Keratinocyte (primary cell): Measurements from ENCODE around the gene OR51S1. TPM values are rescaled to one million over a fixed set of nuclear protein-coding genes. Genes with fewer than 3 reads are reported as not detected.
"Not testable (repeated sequence)": the region's sequence is repeated elsewhere in the genome, so short reads cannot be mapped to it uniquely, and the experiment has no call there.

Experiments
- DNase-seq: peaks from one replicate; pipeline ENCODE4 v3.0.0-alpha.2; 2011; ENCODE audit warnings: low read depth, missing footprints, low spot score
- FAIRE-seq: peaks from 2 replicates; lab custom pipeline; 2011; peaks lifted over from hg19 to GRCh38; lab: Jason Lieb, UNC
- H2AFZ ChIP-seq: 2 replicates; pipeline ENCODE4 v1.6.0; 2012; ENCODE audit warnings: low read length, control low read depth, inconsistent platforms; ENCODE audit not compliant: control insufficient read depth
- H3K27ac ChIP-seq: 2 replicates; pipeline ENCODE4 v1.5.1; 2011; ENCODE audit warnings: low read length; ENCODE audit not compliant: control insufficient read depth, insufficient read depth
- H3K27me3 ChIP-seq: 3 replicates; pipeline ENCODE4 v1.6.0; 2011; ENCODE audit warnings: low read length; ENCODE audit not compliant: control insufficient read depth, insufficient read depth; ENCODE audit errors: extremely low read depth
- H3K36me3 ChIP-seq, 2 experiments: 2 replicates in 1 of 2; 3 replicates in 1 of 2; pipeline ENCODE4 v1.5.1; 2011; ENCODE audit warnings: low read length in 2 of 2, mild to moderate bottlenecking in 1 of 2; ENCODE audit not compliant: control insufficient read depth in 2 of 2, insufficient read depth in 2 of 2; ENCODE audit errors: extremely low read depth in 1 of 2
- H3K4me1 ChIP-seq: 3 replicates; pipeline ENCODE4 v1.5.1; 2011; ENCODE audit warnings: low read length; ENCODE audit not compliant: control insufficient read depth, insufficient read depth; ENCODE audit errors: extremely low read depth
- H3K4me2 ChIP-seq: 3 replicates; pipeline ENCODE4 v1.6.0; 2011; ENCODE audit warnings: low read depth, low read length; ENCODE audit not compliant: control insufficient read depth, insufficient read depth; ENCODE audit errors: extremely low read depth
- H3K4me3 ChIP-seq, 3 experiments: fragments of 200-600 bp in 1 of 3; sonication (generic) in 1 of 3; 2 replicates in 2 of 3; 3 replicates in 1 of 3; pipeline ENCODE4 v1.5.1; 2011 to 2016; ENCODE audit warnings: low read length in 3 of 3, mild to moderate bottlenecking in 3 of 3, control low read depth in 2 of 3, inconsistent platforms in 1 of 3, low read depth in 1 of 3, mixed read lengths in 1 of 3, mixed run types in 1 of 3, moderate library complexity in 1 of 3; ENCODE audit not compliant: control insufficient read depth in 2 of 3, insufficient read depth in 2 of 3; ENCODE audit errors: extremely low read depth in 1 of 3
- H3K79me2 ChIP-seq: 2 replicates; pipeline ENCODE4 v1.6.0; 2012; ENCODE audit warnings: low read length; ENCODE audit not compliant: control insufficient read depth, insufficient read depth
- H3K9ac ChIP-seq: 3 replicates; pipeline ENCODE4 v1.6.0; 2011; ENCODE audit warnings: low read length; ENCODE audit not compliant: control insufficient read depth, insufficient read depth; ENCODE audit errors: extremely low read depth
- H3K9me1 ChIP-seq: 3 replicates; pipeline ENCODE4 v1.6.0; 2011; ENCODE audit warnings: low read length; ENCODE audit not compliant: control insufficient read depth, insufficient read depth; ENCODE audit errors: extremely low read depth
- H3K9me3 ChIP-seq: 2 replicates; pipeline ENCODE4 v1.5.1; 2012; ENCODE audit warnings: low read depth, low read length; ENCODE audit not compliant: control insufficient read depth
- H4K20me1 ChIP-seq: 3 replicates; pipeline ENCODE4 v1.6.0; 2011; ENCODE audit warnings: low read length; ENCODE audit not compliant: control insufficient read depth, insufficient read depth; ENCODE audit errors: extremely low read depth
- EZH2 ChIP-seq: IDR thresholded peaks from one replicate; pipeline ENCODE4 v1.6.1; 2012; ENCODE audit warnings: inconsistent platforms, mild to moderate bottlenecking, low read length, moderate library complexity
- dilution Hi-C: fragments of 300-500 bp; cut with MboI; formaldehyde crosslinking; loops from one replicate; pipeline ENCODE4 v1.7.0; 2020; ENCODE audit warnings: low sequenced_read_pairs; ENCODE audit not compliant: extremely low pct_ligation_motif_present
- polyA plus RNA-seq, 5 experiments: library from polyadenylated mRNA; depleted of rRNA in 3 of 5; stranded (reverse) in 3 of 5; stranded (forward) in 1 of 5; unstranded in 1 of 5; fragments of >200 nt; gene quantifications; 1 replicate in 1 of 5; 2 replicates in 3 of 5; 3 replicates in 1 of 5; pipeline versions ENCODE4 v1.2.1 to v1.2.3, GENCODE V29; 2011 to 2012; ENCODE audit warnings: missing spikeins in 2 of 5, low read depth in 1 of 5, low replicate concordance in 1 of 5
- TF ChIP-seq, protein P1 (sequence below), 3 experiments: IDR thresholded peaks in 1 of 3; conservative IDR thresholded peaks in 1 of 3; optimal IDR thresholded peaks in 1 of 3; 2 replicates in 2 of 3; 3 replicates in 1 of 3; pipeline versions ENCODE3 to v1.5.1; 2011; ENCODE audit warnings: low read length in 3 of 3, mild to moderate bottlenecking in 3 of 3, moderate library complexity in 2 of 3, control low read depth in 1 of 3, inconsistent platforms in 1 of 3; ENCODE audit not compliant: insufficient read depth in 2 of 3; ENCODE audit errors: extremely low read depth in 1 of 3

The OR51S1 gene
- polyA plus RNA-seq, 1 donor (not counting 4 experiments of a cell fraction or from before 2014, with no cell fraction given) = not detected

DNA sequence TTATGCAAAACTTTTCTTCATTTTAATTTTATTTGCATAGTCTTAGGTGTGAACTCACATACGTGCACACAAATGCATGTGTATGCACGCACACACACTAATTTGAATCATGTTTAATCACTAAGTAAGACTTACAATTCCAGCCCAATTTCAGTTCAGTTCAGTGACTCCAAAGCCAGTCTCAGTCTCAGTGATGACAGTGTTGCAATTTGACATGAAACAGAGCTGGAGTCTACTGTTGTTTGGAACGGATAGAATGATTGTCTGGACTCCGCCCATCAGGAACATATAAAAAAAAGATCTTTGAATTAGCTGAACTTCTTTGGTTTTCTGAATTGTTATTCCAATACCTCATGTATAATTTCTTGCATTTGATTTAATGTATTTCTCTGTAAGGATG is 14.9 kb upstream of the OR51S1 start:
- Histone ChIP-seq H2AFZ (no peak overlapping the region), H3K27ac (no peak overlapping the region), H3K9me1 (no peaks in the 10 kb centered on the region), H3K9ac (no peak overlapping the region), H3K27me3 (no peaks in the 10 kb centered on the region), H3K36me3 (no peaks in the 10 kb centered on the region), H3K4me2 (no peak overlapping the region), H3K79me2 (no peaks in the 10 kb centered on the region), H4K20me1 (no peaks in the 10 kb centered on the region), H3K4me1 (no peaks in the 10 kb centered on the region), H3K9me3 (no peaks in the 10 kb centered on the region), H3K4me3 (no peak overlapping the region)
- no peak for DNase-seq
- dilution Hi-C loops = no loop called here
- no peak for FAIRE-seq
- TF ChIP-seq, protein P1, sequence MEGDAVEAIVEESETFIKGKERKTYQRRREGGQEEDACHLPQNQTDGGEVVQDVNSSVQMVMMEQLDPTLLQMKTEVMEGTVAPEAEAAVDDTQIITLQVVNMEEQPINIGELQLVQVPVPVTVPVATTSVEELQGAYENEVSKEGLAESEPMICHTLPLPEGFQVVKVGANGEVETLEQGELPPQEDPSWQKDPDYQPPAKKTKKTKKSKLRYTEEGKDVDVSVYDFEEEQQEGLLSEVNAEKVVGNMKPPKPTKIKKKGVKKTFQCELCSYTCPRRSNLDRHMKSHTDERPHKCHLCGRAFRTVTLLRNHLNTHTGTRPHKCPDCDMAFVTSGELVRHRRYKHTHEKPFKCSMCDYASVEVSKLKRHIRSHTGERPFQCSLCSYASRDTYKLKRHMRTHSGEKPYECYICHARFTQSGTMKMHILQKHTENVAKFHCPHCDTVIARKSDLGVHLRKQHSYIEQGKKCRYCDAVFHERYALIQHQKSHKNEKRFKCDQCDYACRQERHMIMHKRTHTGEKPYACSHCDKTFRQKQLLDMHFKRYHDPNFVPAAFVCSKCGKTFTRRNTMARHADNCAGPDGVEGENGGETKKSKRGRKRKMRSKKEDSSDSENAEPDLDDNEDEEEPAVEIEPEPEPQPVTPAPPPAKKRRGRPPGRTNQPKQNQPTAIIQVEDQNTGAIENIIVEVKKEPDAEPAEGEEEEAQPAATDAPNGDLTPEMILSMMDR (optimal IDR thresholded peaks at IDR 0.05 in 1 of 3, IDR thresholded peaks at IDR 0.05 in 1 of 3, conservative IDR thresholded peaks at IDR 0.05 in 1 of 3; ENCODE audit: extremely low read depth in 1 of 3, insufficient read depth in 2 of 3, low read length in 3 of 3) = no peak
- TF ChIP-seq EZH2 = no peak

DNA sequence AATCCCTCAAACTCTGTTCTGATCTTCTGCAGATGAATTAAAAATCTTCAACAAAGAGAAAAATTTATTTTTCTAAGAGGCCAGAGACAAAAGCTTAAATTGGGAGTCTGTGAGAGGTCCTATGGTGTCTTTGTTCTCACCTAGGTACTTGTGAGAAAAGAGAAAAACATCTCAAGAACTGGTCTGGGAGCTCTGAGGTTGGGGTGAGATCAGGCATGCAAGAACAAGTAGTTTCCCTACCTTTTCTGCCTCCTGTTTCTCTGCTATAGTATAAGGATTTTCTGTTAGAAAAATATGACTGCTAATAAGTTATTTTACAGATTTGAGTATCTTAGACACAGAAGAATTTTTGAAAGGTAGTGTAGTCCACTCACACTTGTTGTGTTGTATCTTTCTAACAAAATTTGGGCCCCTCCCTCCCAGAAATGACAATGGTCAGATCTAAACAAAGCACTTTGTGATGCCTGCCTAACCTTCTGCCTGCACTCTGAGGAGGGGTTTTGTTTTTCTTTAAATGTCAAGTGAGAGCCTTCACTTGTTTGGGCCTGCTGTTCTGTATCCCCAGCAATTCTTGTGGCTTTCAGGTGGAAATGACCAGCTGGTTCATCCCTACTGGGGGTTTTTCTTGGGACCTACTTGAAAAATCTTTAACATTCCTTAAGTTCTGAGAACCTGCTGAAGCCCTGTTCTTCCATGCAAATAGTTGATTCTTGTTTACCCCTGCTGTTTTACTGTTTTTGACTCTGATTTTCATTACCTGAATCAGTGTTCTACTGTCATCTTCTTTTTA is 13.6 kb upstream of the OR51S1 start:
- dilution Hi-C loops = no loop called here
- FAIRE-seq (no peak), DNase-seq (no peak)

DNA sequence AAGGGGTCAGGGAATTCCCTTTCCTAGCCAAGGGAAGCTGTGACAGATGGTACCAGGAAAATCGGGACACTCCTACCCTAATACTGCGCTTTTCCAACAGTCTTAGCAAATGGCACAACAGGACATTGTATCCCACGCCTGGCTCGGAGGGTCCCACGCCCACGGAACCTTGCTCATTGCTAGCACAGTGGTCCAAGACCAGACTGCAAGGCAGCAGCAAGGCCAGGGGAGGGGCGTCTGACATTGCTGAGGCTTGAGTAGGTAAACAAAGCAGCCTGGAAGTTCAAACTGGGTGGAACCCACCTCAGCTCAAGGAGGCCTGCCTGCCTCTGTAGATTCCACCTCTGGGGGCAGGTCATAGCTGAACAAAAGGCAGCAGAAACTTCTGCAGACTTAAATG is 5.3 kb upstream of the OR51S1 start:
- H3K9me1 ChIP-seq, H3K4me1 ChIP-seq, DNase-seq, H2AFZ ChIP-seq, H3K4me2 ChIP-seq, H4K20me1 ChIP-seq, FAIRE-seq, H3K4me3 ChIP-seq, H3K79me2 ChIP-seq, dilution Hi-C loops, H3K27ac ChIP-seq, H3K36me3 ChIP-seq, H3K9me3 ChIP-seq, H3K9ac ChIP-seq, H3K27me3 ChIP-seq: not testable (repeated sequence)

More for the DNA sequence above, 13.6 kb upstream of the OR51S1 start:
- no peaks in the 10 kb centered on the region for H3K79me2 ChIP-seq
- no peaks in the 10 kb centered on the region for H3K4me1 ChIP-seq
- H3K9me1 ChIP-seq = no peaks in the 10 kb centered on the region
- no peaks in the 10 kb centered on the region for H3K9me3 ChIP-seq
- no peak overlapping the region for H2AFZ ChIP-seq
- TF ChIP-seq, protein P1 (optimal IDR thresholded peaks at IDR 0.05 in 1 of 3, IDR thresholded peaks at IDR 0.05 in 1 of 3, conservative IDR thresholded peaks at IDR 0.05 in 1 of 3; ENCODE audit: extremely low read depth in 1 of 3, insufficient read depth in 2 of 3, low read length in 3 of 3) = no peak
- no peak for TF ChIP-seq EZH2
- H3K4me2 ChIP-seq = no peak overlapping the region
- H4K20me1 ChIP-seq = no peaks in the 10 kb centered on the region
- no peaks in the 10 kb centered on the region for H3K27me3 ChIP-seq
- H3K4me3 ChIP-seq = no peak overlapping the region
- H3K36me3 ChIP-seq = no peaks in the 10 kb centered on the region
- no peak overlapping the region for H3K9ac ChIP-seq
- no peak overlapping the region for H3K27ac ChIP-seq
